GM19238 (cell line): ENCODE measurements around the gene RYR3.

Experiments
- DNase-seq: peaks from one replicate; pipeline ENCODE4 v3.0.0; 2011; ENCODE audit warnings: low spot score; ENCODE audit not compliant: insufficient read length

The RYR3 gene

DNA sequence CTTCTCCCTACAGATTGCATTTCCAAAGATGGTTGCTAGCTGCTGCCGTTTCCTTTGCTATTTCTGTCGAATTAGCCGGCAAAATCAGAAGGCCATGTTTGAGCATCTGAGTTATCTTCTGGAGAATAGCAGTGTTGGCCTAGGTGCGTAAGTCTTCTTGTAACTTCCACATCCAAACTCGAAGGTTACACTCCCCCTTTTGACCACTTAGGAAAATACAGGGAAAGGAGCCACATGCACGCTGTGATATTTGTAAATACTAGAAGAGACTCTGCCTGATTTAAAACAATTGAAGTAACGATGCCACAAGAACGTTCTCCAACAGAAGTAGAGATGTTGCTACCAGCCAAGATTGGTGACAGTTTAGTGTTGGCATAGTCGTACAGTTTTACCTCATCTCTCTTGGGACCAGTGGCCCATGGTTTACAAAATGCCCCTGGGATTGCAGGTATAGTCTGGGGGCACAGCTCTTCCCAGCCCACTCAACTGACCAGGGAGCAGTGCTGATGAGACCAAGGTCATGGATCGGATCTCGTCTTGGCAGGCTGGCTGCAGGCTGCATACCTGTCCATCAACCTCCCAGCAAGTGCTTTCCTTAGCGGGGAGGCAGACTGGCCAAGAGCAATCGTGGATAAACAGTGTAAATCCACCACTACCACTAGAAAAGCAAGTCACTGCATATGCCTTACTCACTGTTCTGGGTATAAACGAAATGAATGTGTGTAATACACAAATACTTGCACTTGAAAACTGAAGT, 389.1 kb downstream of the RYR3 start:
- no peak for DNase-seq

DNA sequence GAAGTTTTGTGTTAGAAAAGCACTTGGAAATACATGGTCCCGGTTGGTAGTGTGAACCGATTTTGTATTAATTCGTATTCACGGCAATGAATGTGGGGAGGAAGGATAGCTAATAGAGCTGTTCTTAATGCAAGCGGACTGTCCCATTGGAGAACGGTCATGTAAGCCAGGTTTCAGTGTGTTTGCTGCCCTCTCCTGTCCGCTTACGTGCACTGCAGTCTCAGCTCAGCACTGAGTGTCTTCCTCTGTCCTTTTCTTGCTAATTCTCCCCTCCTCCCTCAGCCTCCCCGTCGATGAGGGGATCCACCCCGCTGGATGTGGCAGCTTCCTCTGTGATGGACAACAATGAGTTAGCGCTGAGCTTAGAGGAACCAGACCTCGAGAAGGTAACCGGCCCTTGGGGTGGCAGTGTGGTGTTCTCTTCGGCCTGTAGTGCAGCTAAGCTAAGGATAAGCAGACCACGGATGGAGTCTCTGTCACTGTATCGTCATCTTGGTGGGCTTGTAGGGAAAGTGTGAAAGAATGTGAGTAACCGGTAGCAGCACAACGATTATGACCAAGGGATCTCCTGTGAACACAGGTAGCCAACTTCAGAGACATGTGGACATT, 390.0 kb downstream of the RYR3 start:
- peak; percentile 13 for DNase-seq

GRCh38 chr15:33701304-33701696, 390.5 kb downstream of the RYR3 start:
- no peak for DNase-seq

- no peak for DNase-seq
Observed at GRCh38 chr15:33706173-33706572, 395.4 kb downstream of the RYR3 start.

DNA sequence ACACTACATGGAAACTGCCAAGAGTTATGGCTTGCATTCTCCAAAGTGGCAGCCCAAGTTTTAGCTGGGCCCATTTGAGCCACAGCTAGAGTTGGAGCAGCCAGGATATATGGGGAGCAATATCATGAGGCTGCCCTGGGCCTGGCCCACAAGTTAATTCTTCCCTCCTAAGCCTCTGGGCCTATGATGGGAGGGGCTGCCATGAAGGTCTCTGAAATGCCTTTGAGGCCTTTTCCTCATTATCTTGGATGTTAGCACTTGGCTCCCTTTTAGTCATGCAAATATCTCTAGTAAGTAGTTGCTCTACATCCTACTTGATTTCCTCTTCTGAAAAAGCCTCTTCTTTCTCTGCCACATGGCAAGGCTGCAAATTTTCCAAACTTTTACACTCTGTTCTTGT, 400.0 kb downstream of the RYR3 start:
- no peak for DNase-seq

GRCh38 chr15:33716025-33716424, 405.3 kb downstream of the RYR3 start:
- DNase-seq: no peak

- no peak for DNase-seq
Observed at GRCh38 chr15:33720952-33721351, 410.2 kb downstream of the RYR3 start.

GRCh38 chr15:33722005-33722672, 411.4 kb downstream of the RYR3 start:
- DNase-seq: peak; percentile 13

DNA sequence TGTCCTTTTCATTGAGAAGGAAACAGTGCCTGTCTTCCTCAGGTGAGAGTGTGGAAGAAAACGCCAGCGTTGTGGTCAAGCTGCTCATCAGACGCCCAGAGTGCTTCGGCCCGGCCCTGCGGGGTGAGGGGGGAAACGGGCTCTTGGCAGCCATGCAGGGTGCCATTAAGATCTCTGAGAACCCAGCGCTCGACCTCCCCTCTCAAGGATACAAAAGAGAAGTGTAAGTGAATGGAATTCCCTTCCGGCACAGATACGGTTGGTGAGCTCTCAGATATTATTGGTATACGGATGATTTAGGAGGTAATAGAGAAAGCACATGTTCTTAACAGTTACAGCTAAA, 411.9 kb downstream of the RYR3 start:
- no peak for DNase-seq

- no peak for DNase-seq
Observed at GRCh38 chr15:33724321-33725036, 413.7 kb downstream of the RYR3 start.

DNA sequence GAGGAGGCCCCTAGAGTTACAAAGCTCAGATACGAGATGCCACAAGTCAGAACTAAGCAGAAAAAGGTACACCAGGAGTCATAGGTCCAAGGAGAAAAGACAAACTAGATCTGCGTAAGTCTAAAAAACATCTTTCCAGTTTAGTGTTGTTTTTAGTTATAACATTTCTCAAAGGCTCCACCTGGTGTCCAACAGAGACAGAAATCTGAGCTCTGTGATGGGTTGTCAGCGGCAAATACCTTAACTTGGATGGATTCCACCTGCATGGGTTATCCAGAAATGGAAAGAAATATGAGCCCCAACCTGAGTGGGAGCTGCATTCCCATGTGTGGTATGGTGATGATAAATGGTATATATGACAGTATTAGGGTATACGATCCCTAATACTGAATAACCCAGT, 418.9 kb downstream of the RYR3 start:
- no peak for DNase-seq

DNA sequence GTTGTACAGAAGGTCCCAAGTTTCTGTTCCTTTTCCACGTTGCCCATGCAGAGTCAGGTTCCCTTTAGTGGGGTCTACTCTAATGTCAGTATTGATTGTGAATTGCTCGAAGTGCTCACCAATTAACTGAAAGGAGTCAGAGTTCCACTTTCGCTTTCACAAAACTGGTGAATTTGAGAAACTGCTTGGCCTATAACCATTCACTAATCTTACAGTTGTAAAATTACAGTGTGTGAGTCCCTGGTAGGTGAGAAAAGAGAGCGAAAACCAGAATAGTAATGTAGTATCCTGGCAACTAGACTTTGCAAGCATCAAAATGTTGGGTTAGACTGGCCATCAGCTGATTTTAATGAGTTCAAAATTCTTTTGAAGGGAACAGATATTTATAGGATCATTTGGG, 420.0 kb downstream of the RYR3 start:
- no peak for DNase-seq

GRCh38 chr15:33735143-33735542, 424.4 kb downstream of the RYR3 start:
- DNase-seq: no peak

DNA sequence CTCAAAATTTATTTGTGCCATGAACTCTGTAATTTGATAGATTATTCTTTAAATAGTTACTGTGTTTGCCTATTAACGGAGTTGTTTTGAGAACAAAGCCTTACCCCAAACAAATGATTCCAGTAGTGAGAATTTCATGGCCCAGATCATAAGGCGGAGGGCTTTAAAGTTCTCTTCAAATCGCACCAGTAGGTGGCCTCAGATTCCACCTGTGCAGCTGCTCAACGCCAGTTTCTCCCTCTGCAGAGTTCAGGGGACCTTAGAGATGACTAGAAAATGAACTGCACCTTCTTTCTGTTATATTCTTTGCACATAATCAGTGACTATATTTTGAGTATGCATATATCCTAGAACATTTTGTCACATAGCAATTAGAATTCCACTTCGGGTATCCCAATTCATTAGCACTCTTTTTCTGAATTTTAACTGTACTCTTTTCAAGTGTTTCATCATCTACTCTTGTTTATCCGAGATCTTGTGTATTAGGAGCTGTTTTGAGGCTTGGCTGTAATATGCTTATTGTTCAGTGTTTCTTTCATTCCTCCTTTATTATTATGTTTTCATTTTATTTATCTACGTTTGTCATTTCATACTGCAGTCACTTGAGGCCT, 425.0 kb downstream of the RYR3 start:
- DNase-seq: peak; percentile 14

DNA sequence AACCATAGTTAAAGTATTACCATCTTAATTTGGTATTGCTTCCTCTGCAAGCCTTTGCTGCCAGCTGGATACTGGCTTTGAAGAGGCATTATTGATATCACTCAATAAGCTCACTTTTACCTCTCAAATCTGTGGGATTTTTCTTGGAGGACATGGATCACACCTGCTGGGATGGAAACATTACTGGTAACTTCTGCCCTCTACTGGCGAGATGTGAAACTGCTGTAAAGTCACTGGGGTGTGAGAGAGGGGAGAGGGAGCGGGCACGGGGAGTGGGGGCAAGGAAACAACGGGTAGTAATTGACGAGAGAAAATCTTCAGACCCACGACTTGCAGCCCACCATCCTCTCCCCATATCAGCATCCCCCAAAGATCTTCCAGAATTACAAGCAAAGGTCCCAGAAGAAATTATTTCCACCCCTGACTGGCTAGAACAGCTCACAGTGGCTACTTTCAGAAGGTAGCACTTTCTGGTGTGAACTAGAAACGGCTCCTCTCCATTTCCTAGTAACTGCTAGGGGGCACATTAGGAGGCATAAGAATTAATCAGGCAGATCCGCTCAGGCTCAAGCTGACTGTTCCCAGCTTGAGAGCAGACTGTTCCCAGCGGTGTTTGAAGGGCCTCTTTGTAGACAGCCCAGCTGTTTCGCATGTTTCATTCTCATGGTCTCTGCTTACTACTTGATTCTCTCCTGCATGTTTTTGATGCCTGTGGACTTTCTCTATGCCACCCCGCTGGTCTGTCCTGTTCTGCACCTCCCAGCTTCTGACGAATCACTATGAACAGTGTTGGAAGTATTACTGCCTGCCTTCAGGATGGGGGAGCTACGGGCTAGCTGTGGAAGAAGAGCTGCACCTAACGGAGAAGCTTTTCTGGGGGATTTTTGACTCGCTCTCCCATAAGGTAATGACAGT, 427.2 kb downstream of the RYR3 start:
- DNase-seq: peak; percentile 23

GRCh38 chr15:33738941-33739664, 428.3 kb downstream of the RYR3 start:
- no peak for DNase-seq

- DNase-seq: no peak
Observed at GRCh38 chr15:33742306-33742705, 431.5 kb downstream of the RYR3 start.

GRCh38 chr15:33742800-33743199, 432.0 kb downstream of the RYR3 start:
- DNase-seq: no peak

DNA sequence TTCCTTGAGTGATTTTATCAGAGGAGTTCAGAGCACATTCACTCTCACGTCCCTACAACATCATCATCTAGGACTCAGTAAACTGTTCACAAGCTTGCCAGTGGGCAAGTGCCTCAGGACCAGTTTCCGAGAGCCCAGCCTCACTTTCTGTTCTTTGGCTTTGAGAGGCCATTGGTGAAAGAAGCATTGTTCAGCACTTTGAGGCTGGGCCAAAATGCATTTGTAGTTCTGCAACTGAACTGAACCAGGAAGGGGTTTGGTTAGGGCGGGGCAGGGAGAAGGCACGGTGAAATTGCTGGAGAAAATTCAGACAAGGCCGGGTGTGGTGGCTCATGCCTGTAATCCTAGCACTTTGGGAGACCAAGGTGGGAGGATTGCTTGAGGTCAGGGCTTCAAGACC, 435.4 kb downstream of the RYR3 start:
- no peak for DNase-seq

DNA sequence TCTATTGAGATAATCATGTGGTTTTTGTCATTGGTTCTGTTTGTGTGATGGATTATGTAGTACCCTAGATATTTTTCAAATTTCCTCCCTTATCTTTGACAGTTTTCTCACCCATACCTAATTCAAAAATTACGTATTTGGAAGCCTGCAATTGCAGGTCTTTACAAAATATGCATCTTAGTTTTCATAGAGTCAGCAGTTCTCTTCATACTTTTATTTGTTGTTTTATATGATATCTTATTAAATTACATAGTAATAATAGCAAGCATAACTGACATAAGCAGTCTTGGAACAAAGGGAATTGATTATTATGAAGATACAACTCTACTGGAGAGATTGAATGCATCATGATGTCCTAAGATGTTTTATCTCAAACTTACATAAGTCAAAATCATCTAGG, 442.2 kb downstream of the RYR3 start:
- no peak for DNase-seq
